ENCODE results near the gene RTKN2. TPM values are rescaled to one million over a fixed set of nuclear protein-coding genes. Genes with fewer than 3 reads are reported as not detected.

The RTKN2 gene
- polyA plus RNA-seq, 1 of the 3 experiments (the other 2 are of a cell fraction) = 1.4 TPM

- 87% methylated on average over 2 of the region's 2 CpGs for WGBS (ENCODE audit: low lambda C conversion rate)
- no peak for TF ChIP-seq POLR2AphosphoS5 (IDR thresholded peaks at IDR 0.05; ENCODE audit: low read depth, low read length)
Observed at GRCh38 chr10:62175251-62175650, 93.4 kb downstream of the RTKN2 start.

GRCh38 chr10:62172465-62172864 lies 96.2 kb downstream of the RTKN2 start:
- no peak overlapping the region for H3K27ac ChIP-seq (ENCODE audit: low read depth in 2 of 2, low read length in 1 of 2)
- no peaks in the 10 kb centered on the region for H3K9me3 ChIP-seq
- no peaks in the 10 kb centered on the region; a peak in 2 of 4 replicates for H3K4me1 ChIP-seq (ENCODE audit: control insufficient read depth in 1 of 2, insufficient read depth in 2 of 2, low read depth in 1 of 2, low read length in 1 of 2)
- no peaks in the 10 kb centered on the region for H3K27me3 ChIP-seq (ENCODE audit: insufficient read depth)
- no peaks in the 10 kb centered on the region for H3K79me2 ChIP-seq (ENCODE audit: insufficient read depth)
- no peaks in the 10 kb centered on the region for H3F3A ChIP-seq (replicated peaks; ENCODE audit: insufficient read depth)
- H4K20me1 ChIP-seq (ENCODE audit: insufficient read depth) = no peaks in the 10 kb centered on the region
- no peak overlapping the region for H2AFZ ChIP-seq (ENCODE audit: low read depth)
- H3K9ac ChIP-seq = no peak overlapping the region
- H3K4me2 ChIP-seq = no peak overlapping the region
- ChIA-PET POLR2A (no interaction called here), CTCF (no interaction called here)
- no peak for DNase-seq
- no peaks in the 10 kb centered on the region for H3K36me3 ChIP-seq (replicated peaks in 1 of 2; ENCODE audit: control insufficient read depth in 1 of 2, insufficient read depth in 2 of 2, low read length in 1 of 2)
- no peak for TF ChIP-seq FOXJ3 (CRISPR knock-in tag; IDR thresholded peaks at IDR 0.05)
- no peak for TF ChIP-seq EP300 (IDR thresholded peaks at IDR 0.05; ENCODE audit: borderline replicate concordance in 1 of 2, low read depth in 1 of 2, low read length in 1 of 2)
- TF ChIP-seq EZH2phosphoT487 (IDR thresholded peaks at IDR 0.05; ENCODE audit: borderline replicate concordance, low read depth) = no peak
- TF ChIP-seq ZBTB33 (IDR thresholded peaks at IDR 0.05; ENCODE audit: borderline replicate concordance, low read depth) = no peak
- TF ChIP-seq POLR2AphosphoS5 (IDR thresholded peaks at IDR 0.05; ENCODE audit: low read depth, low read length) = no peak
- TF ChIP-seq TEAD4 (IDR thresholded peaks at IDR 0.05; ENCODE audit: borderline replicate concordance, insufficient read depth) = no peak
- no peak for TF ChIP-seq RCOR1 (IDR thresholded peaks at IDR 0.05; ENCODE audit: low read length)
- TF ChIP-seq TAF1 (IDR thresholded peaks at IDR 0.05; ENCODE audit: borderline replicate concordance, low read depth, low read length) = no peak
- TF ChIP-seq NRF1 (IDR thresholded peaks at IDR 0.05; ENCODE audit: low read depth, low read length) = no peak
- TF ChIP-seq RAD21 (IDR thresholded peaks at IDR 0.05; ENCODE audit: low read length) = no peak
- no peak for TF ChIP-seq TCF12 (IDR thresholded peaks at IDR 0.05)
- TF ChIP-seq SIN3A (IDR thresholded peaks at IDR 0.05; ENCODE audit: borderline replicate concordance, low read depth, low read length) = no peak
- no peak for TF ChIP-seq YY1 (IDR thresholded peaks at IDR 0.05; ENCODE audit: low read depth)
- no peak for TF ChIP-seq NFIC (IDR thresholded peaks at IDR 0.05; ENCODE audit: borderline replicate concordance)
- no peak for TF ChIP-seq JUND (IDR thresholded peaks at IDR 0.05)
- no peak for TF ChIP-seq CHD2 (IDR thresholded peaks at IDR 0.05; ENCODE audit: low read length, partially characterized antibody)
- TF ChIP-seq ELF1 (IDR thresholded peaks at IDR 0.05) = no peak
- no peak for TF ChIP-seq MEF2A (IDR thresholded peaks at IDR 0.05; ENCODE audit: borderline replicate concordance, low read depth)
- no peak for TF ChIP-seq RXRA (IDR thresholded peaks at IDR 0.05; ENCODE audit: borderline replicate concordance, low read depth)
- H3K4me3 ChIP-seq (ENCODE audit: low read depth in 2 of 2, low read length in 1 of 2) = no peak overlapping the region
- no peaks in the 10 kb centered on the region for H3K9me2 ChIP-seq

More at GRCh38 chr10:62175251-62175650, 93.4 kb downstream of the RTKN2 start:
- Histone ChIP-seq H4K20me1 (ENCODE audit: insufficient read depth) (no peaks in the 10 kb centered on the region), H3K4me2 (no peak overlapping the region), H2AFZ (ENCODE audit: low read depth) (no peak overlapping the region), H3K9me2 (no peaks in the 10 kb centered on the region), H3F3A (replicated peaks; ENCODE audit: insufficient read depth) (no peaks in the 10 kb centered on the region), H3K4me1 (ENCODE audit: control insufficient read depth in 1 of 2, insufficient read depth in 2 of 2, low read depth in 1 of 2, low read length in 1 of 2) (no peaks in the 10 kb centered on the region), H3K9ac (no peak overlapping the region), H3K27ac (ENCODE audit: low read depth in 2 of 2, low read length in 1 of 2) (no peak overlapping the region), H3K4me3 (ENCODE audit: low read depth in 2 of 2, low read length in 1 of 2) (no peak overlapping the region), H3K36me3 (replicated peaks in 1 of 2; ENCODE audit: control insufficient read depth in 1 of 2, insufficient read depth in 2 of 2, low read length in 1 of 2) (no peaks in the 10 kb centered on the region), H3K27me3 (ENCODE audit: insufficient read depth) (no peaks in the 10 kb centered on the region), H3K79me2 (ENCODE audit: insufficient read depth) (no peaks in the 10 kb centered on the region), H3K9me3 (no peaks in the 10 kb centered on the region)
- no peak for DNase-seq
- ChIA-PET POLR2A (no interaction called here), CTCF (interaction anchor here (0.9 kb wide), 1 partner anchor 40 kb away, joined by 3 read pairs; no protein-coding TSS in a partner anchor)
